Testis (tissue), 3 donors: Measurements from ENCODE around the gene CFAP43. TPM values are rescaled to one million over a fixed set of nuclear protein-coding genes. Genes with fewer than 3 reads are reported as not detected.

ENCODE experiments used
- DNase-seq: peaks from one replicate; pipeline ENCODE4 v3.0.0-alpha.2; 2019
- H3K27ac ChIP-seq, 2 donors: fragments of 200-600 bp; sonication (generic); one replicate each; pipeline ENCODE4 v1.5.1; 2019
- H3K27me3 ChIP-seq: fragments of 200-600 bp; sonication (generic); one replicate; pipeline ENCODE4 v1.5.1; 2019
- H3K36me3 ChIP-seq: fragments of 200-600 bp; sonication (generic); one replicate; pipeline ENCODE4 v1.5.1; 2017; ENCODE audit warnings: low read depth; ENCODE audit errors: missing control alignments
- H3K4me1 ChIP-seq: fragments of 200-600 bp; sonication (generic); one replicate; pipeline ENCODE4 v1.5.1; 2019
- H3K4me3 ChIP-seq, 2 donors: fragments of 200-600 bp; sonication (generic); one replicate each; pipeline ENCODE4 v1.5.1; 2017 to 2019
- H3K9me3 ChIP-seq: fragments of 200-600 bp; sonication (generic); one replicate; pipeline ENCODE4 v1.5.1; 2017
- POLR2A ChIP-seq: fragments of 450-650 bp; IDR thresholded peaks from one replicate; pipeline ENCODE4 v1.6.1; 2017; ENCODE audit warnings: antibody characterized with exemption, mild to moderate bottlenecking, moderate library complexity
- WGBS, 2 donors: methylation state at CpG; one replicate each; pipeline ENCODE4 v1.1.5; 2018; 5-methylcytosine and 5-hydroxymethylcytosine counted together
- intact Hi-C: fragments of 100-400 bp; cut with DNase I; formaldehyde crosslinking; loops from one replicate; pipeline ENCODE4 v1.15.1; 2023; ENCODE audit warnings: low total_unique reads
- microRNA counts, 2 donors: library from miRNA; unstranded; fragments of <30 nt; microRNA quantifications; one replicate each; lab custom pipeline; 2016
- microRNA-seq, 2 donors: library from miRNA; unstranded; fragments of <30 nt; microRNA quantifications; one replicate each; pipeline ENCODE4, GENCODE V29; 2016; ENCODE audit warnings: borderline number of aligned reads in 2 of 2, borderline replicate concordance in 1 of 2
- polyA plus RNA-seq: library from polyadenylated mRNA; stranded (reverse); fragments of 350-450 nt; fragmentation: Illumina TruSeq; extraction: RNeasy Lipid Tissue Mini Kit (QIAGEN cat#74804); gene quantifications from one replicate; pipeline ENCODE4 v1.2.3, GENCODE V29; 2014; ENCODE audit warnings: low read depth, low replicate concordance; ENCODE audit not compliant: insufficient read depth
- small RNA-seq, 2 donors: library from RNA; depleted of rRNA; stranded (forward); fragments of <200 nt; gene quantifications; one replicate each; pipeline ENCODE3, GENCODE V24; 2016
- total RNA-seq, 2 donors: library from RNA; depleted of rRNA; stranded (reverse); fragments of >200 nt; gene quantifications; one replicate each; pipeline ENCODE4 v1.2.3, GENCODE V29; 2016
- TF ChIP-seq, protein P1 (sequence below), 3 experiments: fragments of 450-650 bp in 2 of 3; fragments of 200-600 bp in 1 of 3; sonication (generic) in 1 of 3; IDR thresholded peaks; one replicate each; pipeline ENCODE4 v1.5.1; 2016 to 2019; ENCODE audit warnings: antibody characterized with exemption in 3 of 3, mild to moderate bottlenecking in 2 of 3, moderate library complexity in 1 of 3

The CFAP43 gene
- total and polyA plus RNA-seq, 3 donors from 2014 or later, result 37.8 to 72.8 (median 60.7) TPM

DNA sequence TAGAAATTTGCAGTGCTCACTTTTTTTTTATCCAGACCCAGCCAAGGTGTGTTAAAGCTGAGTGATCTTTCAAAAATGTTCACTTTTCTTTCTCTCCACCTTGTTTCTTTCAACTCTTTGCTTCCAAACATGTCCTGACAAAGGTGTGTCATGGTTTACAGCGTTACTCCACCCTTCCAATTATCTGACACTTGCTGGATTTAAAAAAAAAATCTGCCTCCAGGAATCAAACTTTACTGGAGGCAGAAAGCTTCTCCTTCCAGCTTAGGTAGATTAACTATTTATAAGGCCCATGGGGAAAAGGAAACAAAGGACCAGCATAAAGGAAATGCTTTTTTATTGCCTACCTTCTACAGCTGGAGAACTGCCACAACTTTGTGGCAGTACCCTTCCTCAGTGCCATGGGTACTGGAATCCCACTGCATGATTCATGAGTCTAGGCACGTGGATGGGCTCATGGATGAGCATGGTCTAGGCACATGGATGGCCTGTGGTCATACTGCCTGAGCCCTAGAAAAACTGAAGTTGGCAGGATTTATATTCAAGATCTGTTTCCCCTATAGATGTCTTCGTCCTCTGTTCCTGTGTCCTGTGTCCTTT is 146.3 kb downstream of the CFAP43 start, which contains the start of gene COL17A1:
TSS of gene COL17A1 (minus strand) at position 80 of the 600 bp plus-strand sequence. CDS start 5,207 bp downstream, outside the sequence.
- intact Hi-C loops, result no loop called here

DNA sequence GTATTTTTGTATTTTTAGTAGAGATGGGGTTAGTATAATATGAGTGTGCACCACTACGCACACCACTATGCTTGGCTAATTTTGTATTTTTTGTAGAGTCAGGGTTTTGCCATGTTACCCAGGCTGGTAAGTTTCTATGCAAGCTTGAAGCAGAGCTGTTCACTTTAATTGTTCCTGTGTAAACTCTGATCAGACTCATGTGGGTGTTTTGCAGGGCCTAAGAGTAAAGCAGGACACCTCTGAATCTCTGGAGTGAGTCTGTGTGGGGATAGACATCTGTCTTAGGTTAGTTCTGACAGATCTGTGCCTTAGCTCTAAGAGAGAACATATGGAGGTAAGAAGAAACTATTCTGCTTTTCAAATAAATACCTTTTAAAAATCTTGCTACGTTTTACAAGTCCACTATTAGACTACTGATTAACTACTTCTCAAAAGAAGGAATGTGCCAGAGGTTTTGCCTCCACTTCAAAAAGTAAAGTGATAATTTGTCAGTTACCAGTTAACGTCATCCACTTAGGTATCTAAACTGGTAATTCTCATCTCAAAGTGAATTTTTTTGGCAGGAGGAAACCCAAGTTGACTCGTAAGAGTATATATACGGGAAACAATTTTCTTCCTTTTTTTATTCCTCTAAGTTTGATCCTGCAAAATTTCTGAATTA is 147.6 kb downstream of the CFAP43 start:
- intact Hi-C loops, result no loop called here
- TF ChIP-seq, protein P1, sequence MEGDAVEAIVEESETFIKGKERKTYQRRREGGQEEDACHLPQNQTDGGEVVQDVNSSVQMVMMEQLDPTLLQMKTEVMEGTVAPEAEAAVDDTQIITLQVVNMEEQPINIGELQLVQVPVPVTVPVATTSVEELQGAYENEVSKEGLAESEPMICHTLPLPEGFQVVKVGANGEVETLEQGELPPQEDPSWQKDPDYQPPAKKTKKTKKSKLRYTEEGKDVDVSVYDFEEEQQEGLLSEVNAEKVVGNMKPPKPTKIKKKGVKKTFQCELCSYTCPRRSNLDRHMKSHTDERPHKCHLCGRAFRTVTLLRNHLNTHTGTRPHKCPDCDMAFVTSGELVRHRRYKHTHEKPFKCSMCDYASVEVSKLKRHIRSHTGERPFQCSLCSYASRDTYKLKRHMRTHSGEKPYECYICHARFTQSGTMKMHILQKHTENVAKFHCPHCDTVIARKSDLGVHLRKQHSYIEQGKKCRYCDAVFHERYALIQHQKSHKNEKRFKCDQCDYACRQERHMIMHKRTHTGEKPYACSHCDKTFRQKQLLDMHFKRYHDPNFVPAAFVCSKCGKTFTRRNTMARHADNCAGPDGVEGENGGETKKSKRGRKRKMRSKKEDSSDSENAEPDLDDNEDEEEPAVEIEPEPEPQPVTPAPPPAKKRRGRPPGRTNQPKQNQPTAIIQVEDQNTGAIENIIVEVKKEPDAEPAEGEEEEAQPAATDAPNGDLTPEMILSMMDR (IDR thresholded peaks at IDR 0.05), result no peak
- no peak for TF ChIP-seq POLR2A
- no peak overlapping the region for H3K27ac ChIP-seq
- no peaks in the 10 kb centered on the region for H3K36me3 ChIP-seq
- H3K4me1 ChIP-seq, result no peaks in the 10 kb centered on the region
- H3K27me3 ChIP-seq, result no peaks in the 10 kb centered on the region
- no peaks in the 10 kb centered on the region for H3K9me3 ChIP-seq
- no peak for DNase-seq
- WGBS, 2 donors, result 84 to 93% methylated on average over 5 of the region's 5 CpGs
- no peak overlapping the region for H3K4me3 ChIP-seq

More for the DNA sequence above, 146.3 kb downstream of the CFAP43 start, which contains the start of gene COL17A1:
- Histone ChIP-seq H3K27ac (no peak within 1 kb of the TSS), H3K4me1 (no peaks in the 10 kb centered on the region), H3K4me3 (no peak within 1 kb of the TSS), H3K27me3 (no peaks in the 10 kb centered on the region), H3K9me3 (no peaks in the 10 kb centered on the region), H3K36me3 (no peaks in the 10 kb centered on the region)
- DNase-seq, result no peak
- WGBS, 2 donors, result 88 to 92% methylated on average over 3 of the region's 3 CpGs
- no peak for TF ChIP-seq POLR2A
- TF ChIP-seq, protein P1 (IDR thresholded peaks at IDR 0.05), result no peak

DNA sequence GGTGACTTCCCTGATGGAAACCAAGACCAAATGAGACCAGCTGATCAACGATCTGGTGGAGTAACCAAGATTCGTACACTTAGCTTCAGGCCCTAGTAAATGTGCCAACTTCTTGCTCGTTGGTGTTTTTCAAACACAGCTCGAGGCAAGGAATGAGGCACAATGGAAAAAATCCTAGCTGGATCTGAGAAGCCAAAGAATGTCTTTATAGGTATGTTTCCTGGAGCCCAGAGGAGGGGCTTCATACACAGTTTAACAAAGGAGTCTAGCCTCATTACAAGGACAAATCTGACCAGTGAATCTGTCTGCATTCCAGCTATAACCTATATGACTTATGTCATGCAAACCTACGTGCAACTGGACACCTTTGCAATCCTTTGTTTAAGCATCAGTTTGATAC is 150.2 kb downstream of the CFAP43 start:
- 76 to 82% methylated on average over 5 of the region's 5 CpGs for WGBS, 2 donors
- intact Hi-C loops, result no loop called here
- TF ChIP-seq, protein P1 (IDR thresholded peaks at IDR 0.05), result no peak
- TF ChIP-seq POLR2A, result no peak
- Histone ChIP-seq H3K9me3 (no peaks in the 10 kb centered on the region), H3K4me3 (no peak overlapping the region), H3K27me3 (no peaks in the 10 kb centered on the region), H3K27ac (no peak overlapping the region), H3K36me3 (no peaks in the 10 kb centered on the region), H3K4me1 (no peaks in the 10 kb centered on the region)
- no peak for DNase-seq

DNA sequence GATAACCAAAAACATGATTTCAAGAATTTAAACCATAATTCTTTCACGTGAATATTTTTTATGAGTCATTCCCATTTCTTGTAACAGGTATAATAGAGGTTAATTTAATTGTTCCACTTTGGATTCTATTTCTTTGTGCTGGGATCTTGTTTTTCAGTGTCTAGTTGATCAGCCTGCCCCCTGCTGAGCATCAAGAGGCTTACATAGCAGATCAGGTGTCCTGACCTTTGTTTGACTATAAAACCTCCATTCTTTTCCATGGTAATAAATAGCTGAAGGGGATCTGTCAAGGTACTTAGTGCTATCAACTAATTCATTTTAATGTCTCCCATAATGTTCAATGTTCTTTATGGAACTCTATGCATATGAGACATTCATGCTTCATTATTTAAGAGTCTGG is 151.4 kb downstream of the CFAP43 start:
- no peak overlapping the region for H3K27ac ChIP-seq
- H3K4me1 ChIP-seq, result no peaks in the 10 kb centered on the region
- H3K36me3 ChIP-seq, result no peaks in the 10 kb centered on the region
- WGBS, 2 donors, result 57 to 58% methylated on average over 1 of the region's 1 CpG
- intact Hi-C loops, result no loop called here
- DNase-seq, result peak; percentile 46
- no peaks in the 10 kb centered on the region for H3K9me3 ChIP-seq
- TF ChIP-seq, protein P1 (IDR thresholded peaks at IDR 0.05), result peak; percentile 32 to 50 (median 38)
- no peak for TF ChIP-seq POLR2A
- no peaks in the 10 kb centered on the region for H3K27me3 ChIP-seq
- H3K4me3 ChIP-seq, result no peak overlapping the region

MicroRNA genes within 50 kb of the gene (microRNA counts, 767-probe panel; counts per million panel counts)
- microRNA hsa-miR-609 (lab: Ali Mortazavi, UCI), result 0 to 152 counts per million in 2 donors

Small RNA genes within 50 kb of the gene (microRNA-seq; reads per million reads assigned to microRNA genes)
- 0 to 1.4 reads per million in 2 donors for gene MIR4482
- gene MIR609, result 0 reads per million in 2 donors

Small RNA genes within 50 kb of the gene (small RNA-seq; reads per million reads assigned to genes)
- gene MIR4482 (0 reads per million in 2 donors), gene MIR609 (0 reads per million in 2 donors)

Other genes with a start within 250 kb of the CFAP43 start
- gene COL17A1, start 146.5 kb downstream of the CFAP43 start, total RNA-seq, result 10 to 100 TPM in 1 of 2 donors, 1 to 10 TPM in 1; 7.1 to 30.6 TPM
- 17.1 TPM for gene COL17A1, start 146.5 kb downstream of the CFAP43 start, polyA plus RNA-seq
- 10 to 100 TPM; 14.7 to 42.8 TPM for gene SFR1, start 110.2 kb downstream of the CFAP43 start, total RNA-seq
- 25.3 TPM for gene SFR1, start 110.2 kb downstream of the CFAP43 start, polyA plus RNA-seq
- 10 to 100 TPM in 1 of 2 donors, 1 to 10 TPM in 1; 10.0 to 16.4 TPM for gene GSTO1, start 22.5 kb upstream of the CFAP43 start, total RNA-seq
- gene GSTO1, start 22.5 kb upstream of the CFAP43 start, polyA plus RNA-seq, result 35.2 TPM
- gene GSTO2, start 36.8 kb upstream of the CFAP43 start, total RNA-seq, result 10 to 100 TPM; 28.9 to 51.7 TPM
- gene GSTO2, start 36.8 kb upstream of the CFAP43 start, polyA plus RNA-seq, result 53.7 TPM
- gene ITPRIP, start 106.1 kb upstream of the CFAP43 start, total RNA-seq, result 10 to 100 TPM; 21.6 to 29.5 TPM
- gene ITPRIP, start 106.1 kb upstream of the CFAP43 start, polyA plus RNA-seq, result 21.5 TPM
- 10 to 100 TPM; 10.1 to 14.6 TPM for gene CFAP58, start 121.5 kb upstream of the CFAP43 start, total RNA-seq
- gene CFAP58, start 121.5 kb upstream of the CFAP43 start, polyA plus RNA-seq, result 16.3 TPM